ENCODE data around the gene ELMO3. TPM values are rescaled to one million over a fixed set of nuclear protein-coding genes. Genes with fewer than 3 reads are reported as not detected.

The ELMO3 gene
- total RNA-seq, 1 experiment from 2014 or later = 8.6 TPM

GRCh38 chr16:67184453-67184994 is 14.4 kb upstream of the ELMO3 start:
- Histone ChIP-seq H3K23me2 (ENCODE audit: insufficient read length, low read depth, low read length, poor library complexity, severe bottlenecking) (peaks cover 12% of the 10 kb centered on the region), H3K27me3 (ENCODE audit: insufficient read depth, low read length) (peaks cover 4% of the 10 kb centered on the region; the same call in 1 of the 2 replicates), H3K14ac (ENCODE audit: insufficient read depth, low read length) (no peak overlapping the region), H3K23ac (ENCODE audit: insufficient read length, low read depth, low read length) (no peak overlapping the region), H2BK15ac (ENCODE audit: low read depth, low read length) (no peak overlapping the region), H4K20me1 (ENCODE audit: control insufficient read depth, insufficient read depth, insufficient read length) (no peaks in the 10 kb centered on the region), H3K9me3 (ENCODE audit: control insufficient read depth, low read depth, low read length) (no peaks in the 10 kb centered on the region), H2BK20ac (ENCODE audit: low read depth, low read length, poor library complexity, severe bottlenecking) (no peak overlapping the region), H3K4ac (ENCODE audit: low read depth, low read length) (no peak overlapping the region), H3K27ac (ENCODE audit: insufficient read length, low read depth, low read length) (no peak overlapping the region), H2BK120ac (ENCODE audit: low read depth, low read length, poor library complexity, severe bottlenecking) (no peak overlapping the region), H3K56ac (ENCODE audit: insufficient read length, low read depth, low read length) (no peak overlapping the region), H3T11ph (ENCODE audit: low read length) (no peak overlapping the region), H3K79me1 (ENCODE audit: insufficient read depth, low read depth, low read length, poor library complexity, severe bottlenecking) (no peaks in the 10 kb centered on the region), H3K4me2 (ENCODE audit: insufficient read depth, insufficient read length, low read length) (peak overlapping the region; percentile 72), H2AFZ (ENCODE audit: low read length) (no peak overlapping the region), H4K5ac (ENCODE audit: insufficient read length, low read depth, low read length) (no peak overlapping the region), H2BK5ac (ENCODE audit: insufficient read length, low read length) (no peak overlapping the region), H3K18ac (ENCODE audit: insufficient read length, low read depth, low read length) (no peak overlapping the region), H2BK12ac (ENCODE audit: insufficient read length, low read depth, low read length) (no peak overlapping the region), H3K4me1 (ENCODE audit: insufficient read depth, low read length) (peaks cover 6% of the 10 kb centered on the region; the same call in 1 of the 2 replicates), H4K91ac (ENCODE audit: insufficient read length, low read depth, low read length) (no peak overlapping the region), H4K8ac (replicated peaks; ENCODE audit: insufficient read length, low read depth, low read length) (no peak overlapping the region), H2AK5ac (ENCODE audit: insufficient read length, low read length) (no peak overlapping the region), H3K9ac (ENCODE audit: extremely low read depth, insufficient read length, low read length) (no peak overlapping the region), H3K79me2 (ENCODE audit: insufficient read depth, low read length) (no peaks in the 10 kb centered on the region)
- H3K9me3 Mint-ChIP-seq = no peaks in the 10 kb centered on the region; a peak in 1 of 5 replicates
- TF ChIP-seq, protein P1, sequence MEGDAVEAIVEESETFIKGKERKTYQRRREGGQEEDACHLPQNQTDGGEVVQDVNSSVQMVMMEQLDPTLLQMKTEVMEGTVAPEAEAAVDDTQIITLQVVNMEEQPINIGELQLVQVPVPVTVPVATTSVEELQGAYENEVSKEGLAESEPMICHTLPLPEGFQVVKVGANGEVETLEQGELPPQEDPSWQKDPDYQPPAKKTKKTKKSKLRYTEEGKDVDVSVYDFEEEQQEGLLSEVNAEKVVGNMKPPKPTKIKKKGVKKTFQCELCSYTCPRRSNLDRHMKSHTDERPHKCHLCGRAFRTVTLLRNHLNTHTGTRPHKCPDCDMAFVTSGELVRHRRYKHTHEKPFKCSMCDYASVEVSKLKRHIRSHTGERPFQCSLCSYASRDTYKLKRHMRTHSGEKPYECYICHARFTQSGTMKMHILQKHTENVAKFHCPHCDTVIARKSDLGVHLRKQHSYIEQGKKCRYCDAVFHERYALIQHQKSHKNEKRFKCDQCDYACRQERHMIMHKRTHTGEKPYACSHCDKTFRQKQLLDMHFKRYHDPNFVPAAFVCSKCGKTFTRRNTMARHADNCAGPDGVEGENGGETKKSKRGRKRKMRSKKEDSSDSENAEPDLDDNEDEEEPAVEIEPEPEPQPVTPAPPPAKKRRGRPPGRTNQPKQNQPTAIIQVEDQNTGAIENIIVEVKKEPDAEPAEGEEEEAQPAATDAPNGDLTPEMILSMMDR (conservative IDR thresholded peaks at IDR 0.05) = no peak
- peak overlapping the region; percentile 63 to 73; a peak in 4 of 5 replicates for H3K4me3 Mint-ChIP-seq
- H3K36me3 Mint-ChIP-seq (ENCODE audit: insufficient read depth in 1 of 3, low read depth in 3 of 3) = no peaks in the 10 kb centered on the region
- WGBS (ENCODE audit: extremely low coverage, insufficient read length, low lambda C conversion rate) = no CpG with 5 or more reads among the region's 59 CpGs
- DNase-seq = no peak
- H3K27me3 Mint-ChIP-seq (ENCODE audit: low read depth) = peaks cover 29% of the 10 kb centered on the region
- no peak overlapping the region for H3K27ac Mint-ChIP-seq
- peaks cover 12 to 14% of the 10 kb centered on the region in 2 experiments for H3K4me1 Mint-ChIP-seq

Measured in H9 (cell line).